Measurements from ENCODE around the gene SLC43A2. TPM values are rescaled to one million over a fixed set of nuclear protein-coding genes. Genes with fewer than 3 reads are reported as not detected.
A peak's percentile ranks its signal among the peaks of the same experiment; 100 is the strongest.

Gene SLC43A2
- total RNA-seq, 2 experiments from 2014 or later: 0.12 to 0.14 TPM

GRCh38 chr17:1627182-1627981, 1.3 kb downstream of the SLC43A2 start:
- intact Hi-C loops (cut with micrococcal nuclease): loop anchor here (5.0 kb wide), 2 partner anchors 260 to 360 kb away; no protein-coding TSS in a partner anchor
- H3K4me1 Mint-ChIP-seq (ENCODE audit: low read depth): peaks cover 18% of the 10 kb centered on the region
- H3K9me3 Mint-ChIP-seq: no peaks in the 10 kb centered on the region
- peaks cover 15% of the 10 kb centered on the region for H3K27me3 Mint-ChIP-seq (ENCODE audit: low read depth)
- CTCF ChIA-PET: interaction anchor here (0.6 to 3.1 kb wide), 4 partner anchors 9 to 69 kb away, joined by 3 to 50 read pairs (median 4); no protein-coding TSS in a partner anchor
- no peaks in the 10 kb centered on the region for H3K36me3 Mint-ChIP-seq (ENCODE audit: low read depth)
- peak overlapping the region; percentile 62 for H3K4me3 Mint-ChIP-seq
- H3K27ac Mint-ChIP-seq: no peak overlapping the region
- no peak for DNase-seq

DNA sequence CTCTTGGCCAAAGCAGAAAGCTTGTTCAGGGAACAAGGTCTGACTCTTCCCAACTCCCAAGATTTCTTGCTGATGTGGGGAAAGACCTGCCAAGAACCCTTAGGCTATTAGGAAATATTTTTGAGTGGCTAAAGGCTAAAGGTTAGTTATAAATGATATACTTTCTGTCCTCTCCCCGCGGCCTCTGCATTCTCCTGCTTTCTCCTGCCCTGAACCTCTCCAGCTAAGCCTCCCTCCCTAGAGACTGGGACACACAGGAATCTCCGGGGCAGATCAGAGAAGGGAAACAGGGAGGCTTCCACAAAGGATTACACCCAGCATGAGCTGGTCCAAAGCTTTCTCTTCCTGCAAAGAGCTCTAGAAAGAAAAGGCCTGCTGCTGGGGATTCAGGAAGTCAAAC, 2.3 kb downstream of the SLC43A2 start:
- Mint-ChIP-seq H3K36me3 (ENCODE audit: low read depth) (no peaks in the 10 kb centered on the region), H3K27ac (no peak overlapping the region), H3K4me1 (ENCODE audit: low read depth) (peaks cover 18% of the 10 kb centered on the region), H3K9me3 (no peaks in the 10 kb centered on the region), H3K27me3 (ENCODE audit: low read depth) (peaks cover 15% of the 10 kb centered on the region), H3K4me3 (peak overlapping the region; percentile 62)
- intact Hi-C loops (cut with micrococcal nuclease): loop anchor here (5.0 kb wide), 2 partner anchors 259 to 359 kb away; no protein-coding TSS in a partner anchor
- no peak for DNase-seq
- CTCF ChIA-PET: interaction anchor here (0.6 to 1.2 kb wide), 2 partner anchors 52 to 70 kb away, joined by 3 to 4 read pairs; no protein-coding TSS in a partner anchor

DNA sequence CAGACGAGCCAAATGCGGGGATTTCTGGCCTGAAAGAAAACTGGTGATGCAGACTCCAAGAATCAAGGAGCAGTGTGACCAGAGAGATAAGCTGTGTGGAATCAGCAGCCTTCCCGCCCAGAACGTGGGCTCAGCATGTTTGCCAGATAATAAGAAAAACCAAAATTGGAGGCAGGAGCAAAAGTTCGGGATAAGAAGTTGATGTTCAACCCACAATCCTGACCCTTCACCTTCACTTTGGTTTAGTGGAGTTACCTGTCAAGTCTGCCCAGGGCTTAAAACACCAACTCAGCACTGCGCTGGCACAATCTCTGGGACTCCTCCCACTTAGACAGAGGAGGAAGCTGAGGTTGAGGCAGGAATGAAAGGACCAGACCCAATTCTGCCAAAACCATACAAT, 3.1 kb downstream of the SLC43A2 start:
- H3K4me3 Mint-ChIP-seq: no peak overlapping the region
- H3K36me3 Mint-ChIP-seq (ENCODE audit: low read depth): no peaks in the 10 kb centered on the region
- CTCF ChIA-PET: interaction anchor here (0.6 to 1.3 kb wide), 2 partner anchors 51 to 243 kb away, joined by 3 to 4 read pairs; no protein-coding TSS in a partner anchor
- no peak overlapping the region for H3K27ac Mint-ChIP-seq
- DNase-seq: no peak
- no peaks in the 10 kb centered on the region for H3K9me3 Mint-ChIP-seq
- H3K27me3 Mint-ChIP-seq (ENCODE audit: low read depth): peaks cover 12% of the 10 kb centered on the region
- peaks cover 18% of the 10 kb centered on the region for H3K4me1 Mint-ChIP-seq (ENCODE audit: low read depth)
- intact Hi-C loops (cut with micrococcal nuclease): loop anchor here (5.0 kb wide), 2 partner anchors 258 to 358 kb away; no protein-coding TSS in a partner anchor

GRCh38 chr17:1625053-1625452, 3.6 kb downstream of the SLC43A2 start:
- no peaks in the 10 kb centered on the region for H3K9me3 Mint-ChIP-seq
- CTCF ChIA-PET: interaction anchor here (0.6 to 1.3 kb wide), 3 partner anchors 23 to 243 kb away, joined by 3 to 4 read pairs (median 3); no protein-coding TSS in a partner anchor
- intact Hi-C loops (cut with micrococcal nuclease): loop anchor here (5.0 kb wide), 2 partner anchors 258 to 358 kb away; no protein-coding TSS in a partner anchor
- DNase-seq: no peak
- H3K4me3 Mint-ChIP-seq: no peak overlapping the region
- no peak overlapping the region for H3K27ac Mint-ChIP-seq
- H3K36me3 Mint-ChIP-seq (ENCODE audit: low read depth): no peaks in the 10 kb centered on the region
- peaks cover 15% of the 10 kb centered on the region for H3K4me1 Mint-ChIP-seq (ENCODE audit: low read depth)
- H3K27me3 Mint-ChIP-seq (ENCODE audit: low read depth): peaks cover 10% of the 10 kb centered on the region

DNA sequence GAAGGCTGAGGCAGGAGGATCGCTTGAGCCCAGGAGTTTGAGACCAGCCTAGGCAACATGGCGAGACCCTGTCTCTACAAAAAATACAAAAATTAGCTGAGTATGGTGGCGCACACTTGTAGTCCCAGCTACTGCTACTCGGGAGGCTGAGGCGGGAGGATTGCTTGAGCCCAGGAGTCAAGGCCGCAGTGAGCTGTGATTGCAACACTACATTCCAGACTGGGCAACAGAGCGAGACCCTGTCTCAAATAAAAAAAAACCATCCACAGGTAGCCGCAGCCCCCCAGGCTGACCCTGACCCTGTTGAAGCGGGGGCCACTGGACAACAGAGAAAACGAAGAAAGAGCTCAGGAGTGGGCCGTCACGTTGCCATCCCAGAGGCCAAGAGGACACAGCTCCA, 4.0 kb downstream of the SLC43A2 start:
- intact Hi-C loops (cut with micrococcal nuclease): loop anchor here (5.0 kb wide), 2 partner anchors 257 to 357 kb away; no protein-coding TSS in a partner anchor
- Mint-ChIP-seq H3K27me3 (ENCODE audit: low read depth) (peaks cover 8% of the 10 kb centered on the region), H3K27ac (no peak overlapping the region), H3K4me1 (ENCODE audit: low read depth) (peaks cover 14% of the 10 kb centered on the region), H3K4me3 (no peak overlapping the region), H3K9me3 (no peaks in the 10 kb centered on the region), H3K36me3 (ENCODE audit: low read depth) (no peaks in the 10 kb centered on the region)
- CTCF ChIA-PET: interaction anchor here (1.0 to 1.3 kb wide), 2 partner anchors 24 to 50 kb away, joined by 3 to 4 read pairs; no protein-coding TSS in a partner anchor
- DNase-seq: no peak

- no peaks in the 10 kb centered on the region for H3K36me3 Mint-ChIP-seq (ENCODE audit: low read depth)
- CTCF ChIA-PET: no interaction called here
- DNase-seq: no peak
- H3K4me1 Mint-ChIP-seq (ENCODE audit: low read depth): peaks cover 11% of the 10 kb centered on the region
- no peak overlapping the region for H3K4me3 Mint-ChIP-seq
- intact Hi-C loops (cut with micrococcal nuclease): no loop called here
- no peak overlapping the region for H3K27ac Mint-ChIP-seq
- no peaks in the 10 kb centered on the region for H3K9me3 Mint-ChIP-seq
- peaks cover 8% of the 10 kb centered on the region for H3K27me3 Mint-ChIP-seq (ENCODE audit: low read depth)
These were observed 5.5 kb downstream of the SLC43A2 start for GRCh38 chr17:1623057-1623630.

DNA sequence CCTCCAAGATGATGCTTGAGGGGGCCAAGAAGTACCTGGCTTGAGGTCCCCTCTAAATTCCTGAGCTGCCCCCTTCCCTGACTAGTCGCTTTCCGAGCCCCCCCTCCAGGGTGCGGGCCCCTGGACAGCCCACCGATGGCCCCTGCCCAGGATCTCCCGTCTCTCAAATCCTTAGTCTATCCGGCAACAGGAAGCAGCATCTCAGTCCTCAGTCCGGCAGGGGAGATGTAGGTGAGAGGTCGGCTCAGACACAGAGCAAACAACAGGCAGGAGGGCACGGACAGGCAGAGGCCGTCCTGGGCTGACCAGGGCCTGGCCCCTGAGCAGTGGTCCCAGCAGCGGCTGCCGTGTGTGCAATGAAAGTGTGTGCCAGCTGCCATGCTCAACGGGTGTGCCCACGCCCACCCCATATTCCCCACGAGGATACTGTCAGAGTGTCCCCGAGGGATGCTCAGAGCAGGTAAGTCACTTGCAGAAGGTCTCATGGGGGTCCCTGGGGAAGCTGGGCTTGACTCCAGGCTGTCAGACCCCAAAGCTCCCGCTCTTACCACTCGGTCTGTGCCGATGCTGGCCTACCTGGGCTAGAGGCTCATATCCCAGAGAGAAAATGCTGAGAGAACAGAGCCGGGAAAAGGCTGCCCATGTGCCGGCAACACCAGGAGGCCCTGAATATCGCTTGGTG, 7.2 kb downstream of the SLC43A2 start:
- Mint-ChIP-seq H3K9me3 (no peaks in the 10 kb centered on the region), H3K27ac (no peak overlapping the region), H3K4me1 (ENCODE audit: low read depth) (no peaks in the 10 kb centered on the region), H3K27me3 (ENCODE audit: low read depth) (peaks cover 1% of the 10 kb centered on the region), H3K36me3 (ENCODE audit: low read depth) (no peaks in the 10 kb centered on the region), H3K4me3 (no peak overlapping the region)
- CTCF ChIA-PET: interaction anchor here (1.2 kb wide), 1 partner anchor 9 kb away, joined by 3 read pairs; no protein-coding TSS in a partner anchor
- no peak for DNase-seq
- intact Hi-C loops (cut with micrococcal nuclease): no loop called here

GRCh38 chr17:1620486-1620885, 8.1 kb downstream of the SLC43A2 start:
- no peak for DNase-seq
- Mint-ChIP-seq H3K36me3 (ENCODE audit: low read depth) (no peaks in the 10 kb centered on the region), H3K4me3 (no peak overlapping the region), H3K27me3 (ENCODE audit: low read depth) (no peaks in the 10 kb centered on the region), H3K4me1 (ENCODE audit: low read depth) (no peaks in the 10 kb centered on the region), H3K27ac (no peak overlapping the region), H3K9me3 (no peaks in the 10 kb centered on the region)
- intact Hi-C loops (cut with micrococcal nuclease): no loop called here
- CTCF ChIA-PET: no interaction called here

DNA sequence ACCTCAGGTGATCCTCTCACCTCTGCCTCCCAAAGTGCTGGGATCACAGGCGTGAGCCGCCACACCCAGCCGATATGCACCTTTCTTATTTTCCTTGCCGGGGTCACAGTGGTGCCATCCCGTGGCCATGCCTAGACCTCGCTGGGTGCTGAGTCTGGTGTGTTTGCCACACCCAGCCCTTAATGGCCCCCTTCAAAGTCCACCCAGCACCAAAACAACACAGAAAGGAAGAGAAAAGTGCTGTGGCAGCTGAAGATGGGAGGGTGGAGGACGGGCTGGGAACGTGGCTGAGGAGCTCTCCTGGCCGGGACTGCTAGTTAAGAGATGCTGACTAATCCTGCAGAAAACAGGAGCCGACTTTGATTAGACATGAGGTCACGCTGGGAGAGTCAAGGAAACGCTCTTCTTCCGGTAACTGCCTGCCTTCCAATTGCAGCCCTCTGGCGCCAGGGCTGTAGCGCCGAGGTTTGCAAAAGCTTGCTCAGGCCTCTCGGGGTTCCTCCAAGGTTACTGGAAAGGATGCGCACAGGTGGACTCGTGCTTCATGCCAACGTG, 10.9 kb downstream of the SLC43A2 start:
- CTCF ChIA-PET: interaction anchor here (0.5 to 1.5 kb wide), 4 partner anchors 10 to 52 kb away, joined by 3 to 5 read pairs (median 4); no protein-coding TSS in a partner anchor

GRCh38 chr17:1616101-1616500, 12.5 kb downstream of the SLC43A2 start:
- H3K9me3 Mint-ChIP-seq: no peaks in the 10 kb centered on the region
- no peaks in the 10 kb centered on the region for H3K4me1 Mint-ChIP-seq (ENCODE audit: low read depth)

More for the DNA sequence above, 10.9 kb downstream of the SLC43A2 start:
- intact Hi-C loops (cut with micrococcal nuclease): no loop called here
- Mint-ChIP-seq H3K27me3 (ENCODE audit: low read depth) (no peaks in the 10 kb centered on the region), H3K36me3 (ENCODE audit: low read depth) (no peaks in the 10 kb centered on the region), H3K9me3 (no peaks in the 10 kb centered on the region), H3K4me1 (ENCODE audit: low read depth) (no peaks in the 10 kb centered on the region), H3K27ac (no peak overlapping the region), H3K4me3 (no peak overlapping the region)
- DNase-seq: no peak

DNA sequence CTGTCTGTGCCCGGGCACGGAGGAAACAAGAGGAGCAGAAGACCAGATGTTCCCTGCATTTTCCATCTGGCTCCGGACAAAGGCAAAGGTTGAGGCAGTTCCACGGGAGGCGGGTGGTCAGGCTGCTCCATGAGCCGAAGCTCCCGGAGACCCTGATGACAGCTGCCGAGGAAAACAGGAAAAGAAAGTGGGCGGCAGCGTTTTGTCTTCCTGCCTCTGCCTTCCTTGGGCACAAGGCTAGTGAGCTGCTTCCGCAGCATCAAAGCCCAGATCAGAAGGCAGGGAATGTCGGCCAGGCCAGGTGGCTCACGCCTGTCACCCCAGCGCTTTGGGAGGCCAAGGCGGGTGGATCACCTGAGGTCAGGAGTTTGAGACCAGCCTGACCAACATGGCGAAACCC, 16.2 kb downstream of the SLC43A2 start:
- no peaks in the 10 kb centered on the region for H3K36me3 Mint-ChIP-seq (ENCODE audit: low read depth)
- H3K27me3 Mint-ChIP-seq (ENCODE audit: low read depth): no peaks in the 10 kb centered on the region
- no peaks in the 10 kb centered on the region for H3K9me3 Mint-ChIP-seq
- no peak overlapping the region for H3K27ac Mint-ChIP-seq
- H3K4me1 Mint-ChIP-seq (ENCODE audit: low read depth): peaks cover 9% of the 10 kb centered on the region
- no peak overlapping the region for H3K4me3 Mint-ChIP-seq
- CTCF ChIA-PET: interaction anchor here (1.1 kb wide), 1 partner anchor 37 kb away, joined by 3 read pairs; the partner anchor contains the start of gene RILP
- intact Hi-C loops (cut with micrococcal nuclease): no loop called here
- DNase-seq: no peak

More at GRCh38 chr17:1616101-1616500, 12.5 kb downstream of the SLC43A2 start:
- CTCF ChIA-PET: interaction anchor here (1.0 kb wide), 1 partner anchor 14 kb away, joined by 6 read pairs; no protein-coding TSS in a partner anchor
- Mint-ChIP-seq H3K27ac (no peak overlapping the region), H3K4me3 (no peak overlapping the region), H3K27me3 (ENCODE audit: low read depth) (no peaks in the 10 kb centered on the region), H3K36me3 (ENCODE audit: low read depth) (no peaks in the 10 kb centered on the region)
- intact Hi-C loops (cut with micrococcal nuclease): no loop called here
- no peak for DNase-seq
